H1 (cell line): ENCODE data around the gene ACACA. TPM values are rescaled to one million over a fixed set of nuclear protein-coding genes. Genes with fewer than 3 reads are reported as not detected.

Source experiments
- CTCF ChIA-PET: fragments of 300-600 bp; sonication (Branson Sonifier 250); formaldehyde crosslinking; loops from one replicate; lab custom pipeline; 2021; ENCODE audit not compliant: partially characterized antibody; lab: Charles Lee
- POLR2A ChIA-PET: fragments of 300-600 bp; sonication (Branson Sonifier 250); formaldehyde crosslinking; loops from one replicate; lab custom pipeline; 2021; ENCODE audit warnings: inconsistent platforms; ENCODE audit not compliant: partially characterized antibody; lab: Charles Lee
- DNase-seq, 2 experiments: peaks; one replicate each; pipeline versions ENCODE4 v3.0.0 to v3.0.0-alpha.2; 2010 to 2022; ENCODE audit warnings: low spot score in 2 of 2, low read depth in 1 of 2, mixed read lengths in 1 of 2
- FAIRE-seq: peaks from 2 replicates; lab custom pipeline; 2011; peaks lifted over from hg19 to GRCh38; lab: Jason Lieb, UNC
- H2AFZ ChIP-seq: 2 replicates; pipeline ENCODE4 v1.8.1; 2012; ENCODE audit warnings: low read length, inconsistent platforms
- H2AK5ac ChIP-seq: 2 replicates; pipeline ENCODE4 v1.6.1; 2013; ENCODE audit warnings: low read depth, low read length
- H2BK120ac ChIP-seq: replicated peaks from 2 replicates; pipeline ENCODE3; 2013; ENCODE audit warnings: low read depth, low read length, inconsistent platforms
- H2BK12ac ChIP-seq: 2 replicates; pipeline ENCODE4 v1.6.1; 2013; ENCODE audit warnings: low read depth, low read length
- H2BK15ac ChIP-seq: 2 replicates; pipeline ENCODE4 v1.6.1; 2013; ENCODE audit warnings: low read length
- H2BK20ac ChIP-seq: 2 replicates; pipeline ENCODE4 v1.6.1; 2013; ENCODE audit warnings: low read length
- H2BK5ac ChIP-seq: 2 replicates; pipeline ENCODE4 v1.6.1; 2013; ENCODE audit warnings: low read depth, low read length
- H3K14ac ChIP-seq: 2 replicates; pipeline ENCODE4 v1.6.1; 2013; ENCODE audit warnings: inconsistent platforms; ENCODE audit not compliant: insufficient read length
- H3K18ac ChIP-seq: 2 replicates; pipeline ENCODE4 v1.6.1; 2013; ENCODE audit warnings: low read length; ENCODE audit errors: extremely low read depth
- H3K23ac ChIP-seq: 2 replicates; pipeline ENCODE4 v1.6.1; 2013; ENCODE audit warnings: inconsistent platforms; ENCODE audit not compliant: insufficient read length
- H3K23me2 ChIP-seq: 2 replicates; pipeline ENCODE4 v1.6.1; 2013; ENCODE audit warnings: low read depth, low read length
- H3K27ac ChIP-seq: 2 replicates; pipeline ENCODE4 v1.6.1; 2011; ENCODE audit warnings: low read depth, low read length, inconsistent platforms
- H3K27me3 ChIP-seq, 4 experiments: replicated peaks in 1 of 4; 1 replicate in 1 of 4; 2 replicates in 3 of 4; pipeline versions ENCODE4 v1.6.1 to v1.8.1; 2011 to 2013; ENCODE audit warnings: low read length in 3 of 4, mild to moderate bottlenecking in 3 of 4, inconsistent platforms in 2 of 4, mixed read lengths in 2 of 4, moderate library complexity in 1 of 4; ENCODE audit not compliant: control insufficient read depth in 3 of 4, insufficient read depth in 3 of 4; ENCODE audit errors: extremely low read depth in 1 of 4
- H3K36me3 ChIP-seq, 4 experiments: 2 replicates each; pipeline versions ENCODE4 v1.6.1 to v1.8.1; 2011 to 2013; ENCODE audit warnings: mild to moderate bottlenecking in 4 of 4, low read length in 3 of 4, moderate library complexity in 2 of 4, control low read depth in 1 of 4, inconsistent platforms in 1 of 4; ENCODE audit not compliant: insufficient read depth in 4 of 4, control insufficient read depth in 2 of 4
- H3K4ac ChIP-seq: replicated peaks from 2 replicates; pipeline ENCODE3; 2013; ENCODE audit warnings: low read length, low read depth, mixed read lengths, inconsistent platforms; ENCODE audit not compliant: insufficient read length
- H3K4me1 ChIP-seq, 4 experiments: replicated peaks in 1 of 4; 1 replicate in 1 of 4; 2 replicates in 3 of 4; pipeline versions ENCODE4 v1.6.1 to v1.8.1; 2011 to 2013; ENCODE audit warnings: low read length in 3 of 4, inconsistent platforms in 2 of 4, mixed read lengths in 1 of 4; ENCODE audit not compliant: insufficient read depth in 4 of 4, control insufficient read depth in 3 of 4
- H3K4me2 ChIP-seq, 2 experiments: 2 replicates each; pipeline versions ENCODE4 v1.6.1 to v1.8.1; 2011 to 2013; ENCODE audit warnings: low read depth in 2 of 2, low read length in 2 of 2, control low read depth in 1 of 2, inconsistent platforms in 1 of 2, mild to moderate bottlenecking in 1 of 2; ENCODE audit not compliant: insufficient read depth in 1 of 2
- H3K4me3 ChIP-seq, 4 experiments: fragments of 200-600, 300-600 bp in 1 of 4; sonication (generic), shearing (Covaris generic), sonication (Bioruptor Twin) in 1 of 4; 2 replicates each; pipeline versions ENCODE4 v1.5.1 to v1.8.1; 2011 to 2016; ENCODE audit warnings: low read length in 4 of 4, low read depth in 3 of 4, control low read depth in 2 of 4, inconsistent platforms in 2 of 4, mild to moderate bottlenecking in 2 of 4, mixed read lengths in 1 of 4, moderate library complexity in 1 of 4; ENCODE audit not compliant: insufficient read depth in 2 of 4; ENCODE audit errors: extremely low read depth in 1 of 4
- H3K56ac ChIP-seq: replicated peaks from 2 replicates; pipeline ENCODE3; 2013; ENCODE audit warnings: low read depth, mild to moderate bottlenecking, mixed read lengths, low read length, inconsistent platforms; ENCODE audit not compliant: insufficient read length
- H3K79me1 ChIP-seq: 2 replicates; pipeline ENCODE4 v1.6.1; 2013; ENCODE audit warnings: low read depth, low read length, control low read depth
- H3K79me2 ChIP-seq, 2 experiments: 2 replicates each; pipeline versions ENCODE4 v1.6.1 to v1.8.1; 2012 to 2013; ENCODE audit warnings: low read length in 2 of 2, mild to moderate bottlenecking in 2 of 2, inconsistent platforms in 1 of 2; ENCODE audit not compliant: insufficient read depth in 2 of 2, control insufficient read depth in 1 of 2
- H3K9ac ChIP-seq, 4 experiments: replicated peaks in 1 of 4; 1 replicate in 1 of 4; 2 replicates in 3 of 4; pipeline versions ENCODE4 v1.6.1 to v1.8.1; 2011 to 2013; ENCODE audit warnings: low read depth in 3 of 4, low read length in 3 of 4, control low read depth in 2 of 4, mild to moderate bottlenecking in 2 of 4, moderate library complexity in 2 of 4, inconsistent platforms in 1 of 4; ENCODE audit errors: extremely low read depth in 1 of 4
- H3K9me3 ChIP-seq, 2 experiments: 2 replicates each; pipeline versions ENCODE4 v1.6.1 to v1.8.1; 2012 to 2013; ENCODE audit warnings: mild to moderate bottlenecking in 2 of 2, moderate library complexity in 2 of 2, control low read depth in 1 of 2, inconsistent platforms in 1 of 2, low read depth in 1 of 2, low read length in 1 of 2, mixed read lengths in 1 of 2; ENCODE audit not compliant: insufficient read depth in 2 of 2
- H4K20me1 ChIP-seq, 2 experiments: replicated peaks in 1 of 2; 2 replicates each; pipeline versions ENCODE3 to v1.8.1; 2011 to 2013; ENCODE audit warnings: inconsistent platforms in 2 of 2, low read length in 2 of 2, mild to moderate bottlenecking in 1 of 2; ENCODE audit not compliant: insufficient read depth in 2 of 2, control insufficient read depth in 1 of 2
- H4K5ac ChIP-seq: 2 replicates; pipeline ENCODE4 v1.6.1; 2013; ENCODE audit warnings: low read length, low read depth, mixed read lengths, inconsistent platforms; ENCODE audit not compliant: insufficient read length
- H4K8ac ChIP-seq: 2 replicates; pipeline ENCODE4 v1.8.0; 2013; ENCODE audit warnings: mild to moderate bottlenecking, moderate library complexity, low read length, inconsistent platforms; ENCODE audit not compliant: insufficient read depth; ENCODE audit errors: extremely low read depth
- H4K91ac ChIP-seq: replicated peaks from 2 replicates; pipeline ENCODE3; 2013; ENCODE audit warnings: low read length, mixed read lengths, inconsistent platforms; ENCODE audit not compliant: insufficient read length
- ASH2L ChIP-seq: fragments of 200-600, 300-600 bp; sonication (generic); IDR thresholded peaks from one replicate; pipeline ENCODE4 v1.7.1; 2017; ENCODE audit warnings: low read length
- CHD2 ChIP-seq: IDR thresholded peaks from 2 replicates; pipeline ENCODE4 v1.6.1; 2012; ENCODE audit warnings: low read length, improper control_type of control experiment
- CREB1 ChIP-seq: IDR thresholded peaks from 2 replicates; pipeline ENCODE4 v1.6.1; 2012; ENCODE audit warnings: inconsistent platforms
- FOSL1 ChIP-seq: IDR thresholded peaks from 2 replicates; pipeline ENCODE4 v1.6.1; 2011; ENCODE audit warnings: mild to moderate bottlenecking, low read depth, low read length, moderate library complexity; ENCODE audit not compliant: insufficient read depth
- MAFK ChIP-seq: IDR thresholded peaks from 2 replicates; pipeline ENCODE4 v1.6.1; 2012; ENCODE audit warnings: low read depth, mild to moderate bottlenecking, improper control_type of control experiment, low read length
- NANOG ChIP-seq: IDR thresholded peaks from 2 replicates; pipeline ENCODE4 v1.6.1; 2011; ENCODE audit warnings: low read length, low read depth, mild to moderate bottlenecking, inconsistent platforms; ENCODE audit not compliant: insufficient read depth, poor library complexity, severe bottlenecking
- NRF1 ChIP-seq: IDR thresholded peaks from 2 replicates; pipeline ENCODE4 v1.6.1; 2011; ENCODE audit warnings: mild to moderate bottlenecking, low read depth, low read length, improper control_type of control experiment
- TAF1 ChIP-seq: IDR thresholded peaks from 2 replicates; pipeline ENCODE4 v1.6.1; 2011; ENCODE audit warnings: mild to moderate bottlenecking, low read depth, low read length
- polyA plus RNA-seq, 7 experiments: library from polyadenylated mRNA; depleted of rRNA in 3 of 7; stranded (reverse) in 5 of 7; unstranded in 2 of 7; fragments of >200 nt in 5 of 7; fragments of 200-250 nt in 2 of 7; gene quantifications; 1 replicate in 5 of 7; 2 replicates in 1 of 7; 4 replicates in 1 of 7; pipeline versions ENCODE4 v1.2.1 to v1.2.3, GENCODE V29; 2011 to 2013; ENCODE audit warnings: missing spikeins in 2 of 7, mixed read lengths in 2 of 7
- total RNA-seq: library from RNA; stranded (reverse); fragmentation: NEBNext Ultra II Directional; extraction: Animal tissue kit (Norgen Biotek cat#: 25700); gene quantifications from 2 replicates; pipeline ENCODE4 v1.2.1, GENCODE V29; 2021
- TF ChIP-seq, protein P1 (sequence below), 3 experiments: IDR thresholded peaks; 1 replicate in 2 of 3; 2 replicates in 1 of 3; pipeline versions ENCODE4 v1.5.1 to v1.6.1; 2011; ENCODE audit warnings: low read length in 3 of 3, mild to moderate bottlenecking in 3 of 3, inconsistent platforms in 2 of 3, low read depth in 1 of 3, moderate library complexity in 1 of 3; ENCODE audit not compliant: insufficient read depth in 1 of 3; ENCODE audit errors: control extremely low read depth in 1 of 3

The ACACA gene
- total and polyA plus RNA-seq, 2 of the 8 experiments (the other 6 are each of a cell fraction or from before 2014, with no cell fraction given) = 74.0 to 160 TPM

DNA sequence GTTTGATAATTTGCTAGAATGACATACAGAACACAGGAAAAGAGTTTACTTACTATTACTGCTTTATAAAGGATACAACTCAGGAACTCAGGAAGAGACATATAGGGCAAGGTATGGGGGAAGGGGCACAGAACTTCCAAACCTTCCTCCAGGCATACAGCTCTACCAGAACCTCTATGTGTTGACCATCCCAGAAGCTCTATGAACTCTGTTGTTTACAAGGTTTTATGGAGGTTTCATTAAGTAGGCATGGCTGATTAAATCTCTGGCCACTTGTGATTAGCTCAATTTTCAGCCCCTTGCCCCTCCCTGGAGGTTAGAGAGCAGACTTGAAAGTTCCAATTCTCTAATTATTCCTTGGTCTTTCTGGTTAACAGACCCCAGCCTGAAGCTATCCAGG, 91.0 kb downstream of the ACACA start:
- H3K4ac ChIP-seq = no peak overlapping the region
- no peak overlapping the region for H2AK5ac ChIP-seq
- H3K18ac ChIP-seq = no peak overlapping the region
- H4K8ac ChIP-seq = no peak overlapping the region
- H3K56ac ChIP-seq = no peak overlapping the region
- H3K23me2 ChIP-seq = no peaks in the 10 kb centered on the region
- no peak for FAIRE-seq
- H3K27me3 ChIP-seq = no peaks in the 10 kb centered on the region
- H4K91ac ChIP-seq = no peak overlapping the region
- H4K5ac ChIP-seq = no peak overlapping the region
- DNase-seq = no peak
- H3K4me2 ChIP-seq = no peak overlapping the region
- no peak overlapping the region for H2AFZ ChIP-seq
- H3K9ac ChIP-seq = no peak overlapping the region
- H3K14ac ChIP-seq = no peak overlapping the region
- POLR2A ChIA-PET = interaction anchor here (0.5 to 1.6 kb wide), 5 partner anchors 8 to 193 kb away, joined by 3 to 4 read pairs (median 3); no protein-coding TSS in a partner anchor
- no peak overlapping the region for H3K4me3 ChIP-seq
- no peak overlapping the region for H2BK120ac ChIP-seq
- H3K79me2 ChIP-seq = peaks cover 0 to 43% of the 10 kb centered on the region in 2 experiments; a peak in 2 of 4 replicates
- CTCF ChIA-PET = interaction anchor here (0.6 to 1.9 kb wide), 4 partner anchors 10 to 36 kb away, joined by 3 to 4 read pairs (median 3); no protein-coding TSS in a partner anchor
- H3K27ac ChIP-seq = no peak overlapping the region
- H2BK15ac ChIP-seq = no peak overlapping the region
- H3K36me3 ChIP-seq = peaks cover 0 to 4% (median 1%) of the 10 kb centered on the region in 4 experiments; a peak in 3 of 8 replicates
- H3K9me3 ChIP-seq = no peaks in the 10 kb centered on the region
- no peak overlapping the region for H2BK20ac ChIP-seq
- H2BK5ac ChIP-seq = no peak overlapping the region
- no peak overlapping the region for H3K23ac ChIP-seq
- H2BK12ac ChIP-seq = no peak overlapping the region
- TF ChIP-seq FOSL1 (no peak), TAF1 (no peak), NANOG (no peak), ASH2L (no peak), MAFK (no peak), CREB1 (no peak), CHD2 (no peak), NRF1 (no peak)
- TF ChIP-seq, protein P1, sequence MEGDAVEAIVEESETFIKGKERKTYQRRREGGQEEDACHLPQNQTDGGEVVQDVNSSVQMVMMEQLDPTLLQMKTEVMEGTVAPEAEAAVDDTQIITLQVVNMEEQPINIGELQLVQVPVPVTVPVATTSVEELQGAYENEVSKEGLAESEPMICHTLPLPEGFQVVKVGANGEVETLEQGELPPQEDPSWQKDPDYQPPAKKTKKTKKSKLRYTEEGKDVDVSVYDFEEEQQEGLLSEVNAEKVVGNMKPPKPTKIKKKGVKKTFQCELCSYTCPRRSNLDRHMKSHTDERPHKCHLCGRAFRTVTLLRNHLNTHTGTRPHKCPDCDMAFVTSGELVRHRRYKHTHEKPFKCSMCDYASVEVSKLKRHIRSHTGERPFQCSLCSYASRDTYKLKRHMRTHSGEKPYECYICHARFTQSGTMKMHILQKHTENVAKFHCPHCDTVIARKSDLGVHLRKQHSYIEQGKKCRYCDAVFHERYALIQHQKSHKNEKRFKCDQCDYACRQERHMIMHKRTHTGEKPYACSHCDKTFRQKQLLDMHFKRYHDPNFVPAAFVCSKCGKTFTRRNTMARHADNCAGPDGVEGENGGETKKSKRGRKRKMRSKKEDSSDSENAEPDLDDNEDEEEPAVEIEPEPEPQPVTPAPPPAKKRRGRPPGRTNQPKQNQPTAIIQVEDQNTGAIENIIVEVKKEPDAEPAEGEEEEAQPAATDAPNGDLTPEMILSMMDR (IDR thresholded peaks at IDR 0.05; ENCODE audit: control extremely low read depth in 1 of 3, insufficient read depth in 1 of 3, low read depth in 1 of 3, low read length in 3 of 3) = no peak
- no peaks in the 10 kb centered on the region for H4K20me1 ChIP-seq
- H3K4me1 ChIP-seq = no peaks in the 10 kb centered on the region
- H3K79me1 ChIP-seq = no peaks in the 10 kb centered on the region
